DND-41 (cell line): ENCODE measurements around the gene GYPC.

Experiments used
- CTCF ChIP-seq: IDR thresholded peaks from 2 replicates; pipeline ENCODE4 v1.5.1; 2012; ENCODE audit warnings: borderline replicate concordance, low read length, moderate library complexity, mild to moderate bottlenecking; ENCODE audit not compliant: poor library complexity, severe bottlenecking; ENCODE audit errors: extremely low read depth
- EZH2 ChIP-seq: IDR thresholded peaks from 3 replicates; pipeline ENCODE4 v1.6.1; 2012; ENCODE audit warnings: borderline replicate concordance, low read depth, mild to moderate bottlenecking, moderate library complexity, low read length, inconsistent platforms; ENCODE audit not compliant: severe bottlenecking

GRCh38 chr2:126655051-126655450, 907 bp upstream of the GYPC start:
- TF ChIP-seq CTCF (no peak), EZH2 (no peak)
